ENCODE results near the gene OOEP. TPM values are rescaled to one million over a fixed set of nuclear protein-coding genes. Genes with fewer than 3 reads are reported as not detected.

The OOEP gene
- total RNA-seq (0.35 TPM), polyA plus RNA-seq (ENCODE audit: insufficient read depth, low read depth, low replicate concordance) (not detected)
- long read RNA-seq, donor 1: 0 reads
- long read RNA-seq, donor 2: 0 reads
- long read RNA-seq, donor 3: 0 reads
- long read RNA-seq, donor 4: 0 reads
- long read RNA-seq, donor 5: 0 reads
- long read RNA-seq, donor 6: 0 reads
- long read RNA-seq, donor 7, partial matches to known transcripts: 0 of 1 reads
- long read RNA-seq, donor 7, other reads (novel, unspliced or antisense): 1 of 1 reads
- long read RNA-seq, donor 8: 0 reads
- long read RNA-seq, donor 9: 0 reads
- long read RNA-seq, donor 10: 0 reads

GRCh38 chr6:73369563-73369962 is at the start of gene OOEP:
Gene OOEP (minus strand): TSS chr6:73369897. CDS start chr6:73369792, 105 bp downstream.
- Histone ChIP-seq H3K4me1 (ENCODE audit: control insufficient read depth in 2 of 3, insufficient read depth in 2 of 3, low read depth in 1 of 3, low read length in 3 of 3) (no peaks in the 10 kb centered on the region), H3K4me3 (ENCODE audit: low read length in 3 of 3) (no peak within 1 kb of the TSS), H3K27ac (ENCODE audit: low read depth in 2 of 2, low read length in 2 of 2) (no peak within 1 kb of the TSS), H3K36me3 (ENCODE audit: control insufficient read depth in 2 of 3, insufficient read depth in 3 of 3, low read length in 3 of 3) (no peaks in the 10 kb centered on the region), H3K9ac (ENCODE audit: low read length in 3 of 3) (no peak within 1 kb of the TSS), H3K9me3 (ENCODE audit: control insufficient read depth in 2 of 3, insufficient read depth in 1 of 3, low read length in 3 of 3) (peaks cover 0 to 5% (median 0%) of the 10 kb centered on the region in 3 donors), H3K27me3 (ENCODE audit: control insufficient read depth, insufficient read depth, low read length) (no peaks in the 10 kb centered on the region)
- no peak for DNase-seq
- TF ChIP-seq CTCF (IDR thresholded peaks at IDR 0.05; ENCODE audit: borderline replicate concordance, extremely low read depth, insufficient read depth): no peak
- no peak for FAIRE-seq
- intact Hi-C loops (cut with DNase I): no loop called here

- DNase-seq (no peak), FAIRE-seq (no peak)
- Histone ChIP-seq H3K27me3 (ENCODE audit: control insufficient read depth, insufficient read depth, low read length) (no peaks in the 10 kb centered on the region), H3K4me3 (ENCODE audit: low read length in 3 of 3) (no peak overlapping the region), H3K9ac (ENCODE audit: low read length in 3 of 3) (no peak overlapping the region), H3K36me3 (ENCODE audit: control insufficient read depth in 2 of 3, insufficient read depth in 3 of 3, low read length in 3 of 3) (no peaks in the 10 kb centered on the region), H3K9me3 (ENCODE audit: control insufficient read depth in 2 of 3, insufficient read depth in 1 of 3, low read length in 3 of 3) (no peaks in the 10 kb centered on the region), H3K4me1 (ENCODE audit: control insufficient read depth in 2 of 3, insufficient read depth in 2 of 3, low read depth in 1 of 3, low read length in 3 of 3) (no peaks in the 10 kb centered on the region), H3K27ac (ENCODE audit: low read depth in 2 of 2, low read length in 2 of 2) (no peak overlapping the region)
- intact Hi-C loops (cut with DNase I): no loop called here
- no peak for TF ChIP-seq CTCF (IDR thresholded peaks at IDR 0.05; ENCODE audit: borderline replicate concordance, extremely low read depth, insufficient read depth)
These were observed 48.5 kb upstream of the OOEP start for GRCh38 chr6:73418081-73418741.

GRCh38 chr6:73413102-73413501 is 43.4 kb upstream of the OOEP start:
- Histone ChIP-seq H3K9me3 (ENCODE audit: control insufficient read depth in 2 of 3, insufficient read depth in 1 of 3, low read length in 3 of 3) (no peaks in the 10 kb centered on the region), H3K27me3 (ENCODE audit: control insufficient read depth, insufficient read depth, low read length) (no peaks in the 10 kb centered on the region), H3K9ac (ENCODE audit: low read length in 3 of 3) (no peak overlapping the region), H3K4me1 (ENCODE audit: control insufficient read depth in 2 of 3, insufficient read depth in 2 of 3, low read depth in 1 of 3, low read length in 3 of 3) (no peaks in the 10 kb centered on the region), H3K36me3 (ENCODE audit: control insufficient read depth in 2 of 3, insufficient read depth in 3 of 3, low read length in 3 of 3) (no peaks in the 10 kb centered on the region), H3K27ac (ENCODE audit: low read depth in 2 of 2, low read length in 2 of 2) (no peak overlapping the region), H3K4me3 (ENCODE audit: low read length in 3 of 3) (no peak overlapping the region)
- FAIRE-seq: no peak
- TF ChIP-seq CTCF (IDR thresholded peaks at IDR 0.05; ENCODE audit: borderline replicate concordance, extremely low read depth, insufficient read depth): no peak
- intact Hi-C loops (cut with DNase I): no loop called here
- DNase-seq: no peak

Data from kidney (tissue), 22 donors.